K562 (cell line): ENCODE data around the gene C11orf86. TPM values are rescaled to one million over a fixed set of nuclear protein-coding genes. Genes with fewer than 3 reads are reported as not detected.

Experiments
- ASH1L ChIP-seq: fragments of 450-650 bp; IDR thresholded peaks from 2 replicates; pipeline ENCODE4 v1.6.1; 2018; ENCODE audit warnings: borderline replicate concordance, mild to moderate bottlenecking, low read depth; ENCODE audit not compliant: partially characterized antibody
- CHCHD3 ChIP-seq: fragments of 250-450 bp; sonication (Bioruptor Pico); IDR thresholded peaks from 2 replicates; pipeline ENCODE4 v2.1.2; 2022; ENCODE audit warnings: mild to moderate bottlenecking
- ESRRA ChIP-seq: fragments of 450-650 bp; IDR thresholded peaks from 2 replicates; pipeline ENCODE4 v1.6.1; 2014; ENCODE audit warnings: low read depth, mild to moderate bottlenecking, moderate library complexity, borderline replicate concordance
- ETV6 ChIP-seq, 3 experiments: fragments of 150-350 bp in 1 of 3; sonication (generic) in 1 of 3; formaldehyde crosslinking in 1 of 3; IDR thresholded peaks; 2 replicates each; pipeline versions ENCODE4 v1.6.1 to v1.8.0; 2014 to 2022; ENCODE audit warnings: borderline replicate concordance in 2 of 3, low read depth in 2 of 3, antibody characterized with exemption in 1 of 3, low read length in 1 of 3, mild to moderate bottlenecking in 1 of 3, missing genetic modification reagents in 1 of 3
- HOMEZ ChIP-seq: fragments of 250-450 bp; sonication (Bioruptor Pico); IDR thresholded peaks from 2 replicates; pipeline ENCODE4 v1.4.0; 2020; ENCODE audit warnings: mild to moderate bottlenecking, moderate library complexity
- KAT7 ChIP-seq: sonication (generic); formaldehyde crosslinking; IDR thresholded peaks from 2 replicates; pipeline ENCODE4 v1.8.0; 2022; ENCODE audit warnings: missing genetic modification reagents, mild to moderate bottlenecking, borderline replicate concordance
- LCOR ChIP-seq: sonication (generic); formaldehyde crosslinking; IDR thresholded peaks from 2 replicates; pipeline ENCODE4 v1.8.0; 2022; ENCODE audit warnings: mild to moderate bottlenecking, missing genetic modification reagents
- MTA1 ChIP-seq: fragments of 450-650 bp; IDR thresholded peaks from 2 replicates; pipeline ENCODE4 v1.6.1; 2017; ENCODE audit warnings: borderline replicate concordance
- PCBP2 ChIP-seq: fragments of 200-400 bp; formaldehyde crosslinking; IDR thresholded peaks from 2 replicates; pipeline ENCODE4 v1.6.1; 2018; ENCODE audit warnings: low read length, low read depth, mild to moderate bottlenecking, moderate library complexity; ENCODE audit not compliant: poor library complexity, severe bottlenecking
- PTRF ChIP-seq: fragments of 450-650 bp; IDR thresholded peaks from 2 replicates; pipeline ENCODE4 v1.6.1; 2016; ENCODE audit warnings: mild to moderate bottlenecking, missing genetic modification characterization, missing compliant biosample characterization
- SIX5 ChIP-seq, 2 experiments: IDR thresholded peaks; 2 replicates each; pipeline ENCODE4 v1.6.1; 2011; ENCODE audit warnings: low read length in 2 of 2, borderline replicate concordance in 1 of 2, low read depth in 1 of 2, mild to moderate bottlenecking in 1 of 2, moderate library complexity in 1 of 2; ENCODE audit not compliant: insufficient read depth in 1 of 2
- SUPT5H ChIP-seq: fragments of 450-650 bp; IDR thresholded peaks from 2 replicates; pipeline ENCODE4 v1.6.1; 2016
- TEAD2 ChIP-seq: fragments of 450-650 bp; IDR thresholded peaks from 2 replicates; pipeline ENCODE4 v1.6.1; 2016; ENCODE audit warnings: missing genetic modification characterization, control low read depth, missing compliant biosample characterization
- ZNF165 ChIP-seq: fragments of 250-450 bp; sonication (Bioruptor Pico); IDR thresholded peaks from 2 replicates; pipeline ENCODE4 v1.4.0; 2020; ENCODE audit warnings: borderline replicate concordance
- ZNF175 ChIP-seq: fragments of 200-800 bp; sonication (Bioruptor generic); IDR thresholded peaks from 2 replicates; pipeline ENCODE4 v1.6.1; 2016; ENCODE audit warnings: low read depth, mild to moderate bottlenecking, missing genetic modification characterization, missing compliant biosample characterization
- ZNF384 ChIP-seq: IDR thresholded peaks from 2 replicates; pipeline ENCODE4 v1.6.1; 2012; ENCODE audit warnings: low read depth, low read length, improper control_type of control experiment
- ZNF584 ChIP-seq: fragments of 200-800 bp; sonication (Bioruptor generic); IDR thresholded peaks from 2 replicates; pipeline ENCODE4 v1.6.1; 2016; ENCODE audit warnings: low read depth, mild to moderate bottlenecking, missing genetic modification characterization, missing compliant biosample characterization
- ZNF707 ChIP-seq: fragments of 250-450 bp; sonication (Bioruptor Pico); conservative IDR thresholded peaks from 2 replicates; pipeline ENCODE4 v1.8.0; 2022; ENCODE audit warnings: inconsistent platforms, mild to moderate bottlenecking, moderate library complexity
- polyA plus RNA-seq, 8 experiments: library from polyadenylated mRNA; depleted of rRNA in 4 of 8; stranded (reverse) in 5 of 8; unstranded in 3 of 8; fragments of >200 nt; fragmentation: Nextera tagmentation in 2 of 8; fragmentation: Illumina TruSeq in 1 of 8; extraction: Ambion mirVana in 2 of 8; extraction: Trizol in 1 of 8; gene quantifications; 2 replicates each; pipeline versions ENCODE4 v1.2.1 to v1.2.3, GENCODE V29; 2011 to 2014; ENCODE audit warnings: inconsistent platforms in 1 of 8, missing spikeins in 1 of 8
- total RNA-seq, 7 experiments: library from RNA; depleted of rRNA in 6 of 7; stranded (reverse); fragments of >200 nt in 6 of 7; fragmentation: Illumina TruSeq in 2 of 7; extraction: Trizol in 2 of 7; gene quantifications; 2 replicates each; pipeline versions ENCODE4 v1.2.1 to v1.2.3, GENCODE V29; 2011 to 2021; ENCODE audit warnings: low replicate concordance in 1 of 7
- TF ChIP-seq, protein P1 (sequence below): fragments of 250-450 bp; sonication (Bioruptor Pico); IDR thresholded peaks from 2 replicates; pipeline ENCODE4 v1.8.0; 2022; ENCODE audit warnings: inconsistent platforms
- TF ChIP-seq, protein P2 (sequence below): conservative IDR thresholded peaks from 2 replicates; pipeline ENCODE4 v1.6.1; 2011; ENCODE audit warnings: low read depth, mild to moderate bottlenecking, low read length; ENCODE audit not compliant: control insufficient read depth
- TF ChIP-seq, protein P3 (sequence below): sonication (generic); formaldehyde crosslinking; IDR thresholded peaks from 2 replicates; pipeline ENCODE4 v1.8.0; 2022; ENCODE audit warnings: missing genetic modification reagents, mild to moderate bottlenecking, borderline replicate concordance

Gene C11orf86
- total and polyA plus RNA-seq, 9 of the 15 experiments (the other 6 are each of a cell fraction or from before 2014, with no cell fraction given): not detected

GRCh38 chr11:66981976-66982578 lies 7.0 kb downstream of the C11orf86 start (continued):
- TF ChIP-seq ZNF707 (no peak), ZNF584 (CRISPR knock-in tag) (no peak), LCOR (CRISPR knock-in tag) (no peak), ZNF384 (peak; percentile 56), PCBP2 (no peak), SUPT5H (no peak), CHCHD3 (CRISPR knock-in tag) (no peak), ASH1L (no peak), ZNF175 (no peak), HOMEZ (CRISPR knock-in tag) (no peak), KAT7 (CRISPR knock-in tag) (no peak), MTA1 (no peak), TEAD2 (tag) (no peak), SIX5 (IDR thresholded peaks at IDR 0.05; ENCODE audit: borderline replicate concordance in 1 of 2, insufficient read depth in 1 of 2, low read depth in 1 of 2, low read length in 2 of 2) (no peak), ZNF165 (CRISPR knock-in tag) (no peak), ESRRA (no peak), PTRF (tag) (no peak), ETV6 (IDR thresholded peaks at IDR 0.05; ENCODE audit: borderline replicate concordance in 1 of 2, low read depth in 2 of 2, low read length in 1 of 2) (no peak), ETV6 (CRISPR knock-in tag; IDR thresholded peaks at IDR 0.05; ENCODE audit: borderline replicate concordance) (no peak)
- TF ChIP-seq, protein P1, sequence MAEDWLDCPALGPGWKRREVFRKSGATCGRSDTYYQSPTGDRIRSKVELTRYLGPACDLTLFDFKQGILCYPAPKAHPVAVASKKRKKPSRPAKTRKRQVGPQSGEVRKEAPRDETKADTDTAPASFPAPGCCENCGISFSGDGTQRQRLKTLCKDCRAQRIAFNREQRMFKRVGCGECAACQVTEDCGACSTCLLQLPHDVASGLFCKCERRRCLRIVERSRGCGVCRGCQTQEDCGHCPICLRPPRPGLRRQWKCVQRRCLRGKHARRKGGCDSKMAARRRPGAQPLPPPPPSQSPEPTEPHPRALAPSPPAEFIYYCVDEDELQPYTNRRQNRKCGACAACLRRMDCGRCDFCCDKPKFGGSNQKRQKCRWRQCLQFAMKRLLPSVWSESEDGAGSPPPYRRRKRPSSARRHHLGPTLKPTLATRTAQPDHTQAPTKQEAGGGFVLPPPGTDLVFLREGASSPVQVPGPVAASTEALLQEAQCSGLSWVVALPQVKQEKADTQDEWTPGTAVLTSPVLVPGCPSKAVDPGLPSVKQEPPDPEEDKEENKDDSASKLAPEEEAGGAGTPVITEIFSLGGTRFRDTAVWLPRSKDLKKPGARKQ (CRISPR knock-in tag): no peak
- TF ChIP-seq, protein P2, sequence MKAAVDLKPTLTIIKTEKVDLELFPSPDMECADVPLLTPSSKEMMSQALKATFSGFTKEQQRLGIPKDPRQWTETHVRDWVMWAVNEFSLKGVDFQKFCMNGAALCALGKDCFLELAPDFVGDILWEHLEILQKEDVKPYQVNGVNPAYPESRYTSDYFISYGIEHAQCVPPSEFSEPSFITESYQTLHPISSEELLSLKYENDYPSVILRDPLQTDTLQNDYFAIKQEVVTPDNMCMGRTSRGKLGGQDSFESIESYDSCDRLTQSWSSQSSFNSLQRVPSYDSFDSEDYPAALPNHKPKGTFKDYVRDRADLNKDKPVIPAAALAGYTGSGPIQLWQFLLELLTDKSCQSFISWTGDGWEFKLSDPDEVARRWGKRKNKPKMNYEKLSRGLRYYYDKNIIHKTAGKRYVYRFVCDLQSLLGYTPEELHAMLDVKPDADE: no peak
- TF ChIP-seq, protein P3, sequence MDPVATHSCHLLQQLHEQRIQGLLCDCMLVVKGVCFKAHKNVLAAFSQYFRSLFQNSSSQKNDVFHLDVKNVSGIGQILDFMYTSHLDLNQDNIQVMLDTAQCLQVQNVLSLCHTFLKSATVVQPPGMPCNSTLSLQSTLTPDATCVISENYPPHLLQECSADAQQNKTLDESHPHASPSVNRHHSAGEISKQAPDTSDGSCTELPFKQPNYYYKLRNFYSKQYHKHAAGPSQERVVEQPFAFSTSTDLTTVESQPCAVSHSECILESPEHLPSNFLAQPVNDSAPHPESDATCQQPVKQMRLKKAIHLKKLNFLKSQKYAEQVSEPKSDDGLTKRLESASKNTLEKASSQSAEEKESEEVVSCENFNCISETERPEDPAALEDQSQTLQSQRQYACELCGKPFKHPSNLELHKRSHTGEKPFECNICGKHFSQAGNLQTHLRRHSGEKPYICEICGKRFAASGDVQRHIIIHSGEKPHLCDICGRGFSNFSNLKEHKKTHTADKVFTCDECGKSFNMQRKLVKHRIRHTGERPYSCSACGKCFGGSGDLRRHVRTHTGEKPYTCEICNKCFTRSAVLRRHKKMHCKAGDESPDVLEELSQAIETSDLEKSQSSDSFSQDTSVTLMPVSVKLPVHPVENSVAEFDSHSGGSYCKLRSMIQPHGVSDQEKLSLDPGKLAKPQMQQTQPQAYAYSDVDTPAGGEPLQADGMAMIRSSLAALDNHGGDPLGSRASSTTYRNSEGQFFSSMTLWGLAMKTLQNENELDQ (CRISPR knock-in tag): no peak
